ENCODE data around the gene LCE3A. TPM values are rescaled to one million over a fixed set of nuclear protein-coding genes. Genes with fewer than 3 reads are reported as not detected.

The LCE3A gene
- total and polyA plus RNA-seq, 12 donors: not detected

GRCh38 chr1:152657677-152658076 lies 34.8 kb upstream of the LCE3A start:
- ATAC-seq (no peak), DNase-seq (no peak)
- TF ChIP-seq CTCF (IDR thresholded peaks at IDR 0.05): no peak
- Histone ChIP-seq H3K9me3 (no peaks in the 10 kb centered on the region), H3K4me1 (no peaks in the 10 kb centered on the region), H3K27ac (no peak overlapping the region), H3K36me3 (no peaks in the 10 kb centered on the region), H3K4me3 (no peak overlapping the region), H3K27me3 (peaks cover 0 to 14% (median 2%) of the 10 kb centered on the region in 7 donors)
- intact Hi-C loops (cut with DNase I): loop anchor here in 1 of 10 donors (10.0 kb wide), 1 partner anchor 567 kb away; no protein-coding TSS in a partner anchor
- WGBS, 2 donors: 79 to 87% methylated on average over 4 of the region's 4 CpGs

GRCh38 chr1:152656459-152656858 lies 33.6 kb upstream of the LCE3A start:
- no peak for ATAC-seq
- no peaks in the 10 kb centered on the region for H3K4me1 ChIP-seq
- no peaks in the 10 kb centered on the region for H3K9me3 ChIP-seq
- no peak overlapping the region for H3K27ac ChIP-seq
- WGBS, 2 donors: 60 to 61% methylated on average over 2 of the region's 2 CpGs
- DNase-seq: no peak
- H3K4me3 ChIP-seq: no peak overlapping the region
- peaks cover 0 to 15% (median 5%) of the 10 kb centered on the region in 7 donors for H3K27me3 ChIP-seq
- intact Hi-C loops (cut with DNase I): loop anchor here in 1 of 10 donors (10.0 kb wide), 1 partner anchor 568 kb away; no protein-coding TSS in a partner anchor
- no peaks in the 10 kb centered on the region for H3K36me3 ChIP-seq
- no peak for TF ChIP-seq CTCF (IDR thresholded peaks at IDR 0.05)

GRCh38 chr1:152654110-152654509 lies 31.2 kb upstream of the LCE3A start:
- intact Hi-C loops (cut with DNase I): loop anchor here in 1 of 10 donors (10.0 kb wide), 1 partner anchor 571 kb away; no protein-coding TSS in a partner anchor
- H3K27me3 ChIP-seq: peaks cover 0 to 28% (median 5%) of the 10 kb centered on the region in 7 donors

GRCh38 chr1:152646656-152647055 lies 23.8 kb upstream of the LCE3A start:
- H3K27me3 ChIP-seq: peaks cover 0 to 20% (median 4%) of the 10 kb centered on the region in 7 donors
- no peak for DNase-seq
- H3K9me3 ChIP-seq: no peaks in the 10 kb centered on the region
- no peak overlapping the region for H3K4me3 ChIP-seq
- no peak for ATAC-seq
- no peak for TF ChIP-seq CTCF (IDR thresholded peaks at IDR 0.05)
- no peaks in the 10 kb centered on the region for H3K4me1 ChIP-seq
- intact Hi-C loops (cut with DNase I): no loop called here
- no peak overlapping the region for H3K27ac ChIP-seq
- no peaks in the 10 kb centered on the region for H3K36me3 ChIP-seq

More at GRCh38 chr1:152654110-152654509, 31.2 kb upstream of the LCE3A start:
- no peak overlapping the region for H3K27ac ChIP-seq
- DNase-seq (no peak), ATAC-seq (no peak)
- peak in 6 of 9 donors; percentile 32 to 66 (median 46) for TF ChIP-seq CTCF (IDR thresholded peaks at IDR 0.05)
- no peaks in the 10 kb centered on the region for H3K36me3 ChIP-seq
- no peaks in the 10 kb centered on the region for H3K9me3 ChIP-seq
- H3K4me3 ChIP-seq: no peak overlapping the region
- H3K4me1 ChIP-seq: no peaks in the 10 kb centered on the region
- 30 to 31% methylated on average over 10 of the region's 10 CpGs for WGBS, 2 donors
